Transverse colon (tissue), 4 donors: Measurements from ENCODE around the gene RBBP8NL. TPM values are rescaled to one million over a fixed set of nuclear protein-coding genes. Genes with fewer than 3 reads are reported as not detected.

Experiments
- DNase-seq: peaks from one replicate; pipeline ENCODE4 v3.0.0-alpha.2; 2019
- H3K27ac ChIP-seq, 4 donors: fragments of 200-600 bp; sonication (generic); 2 replicates each; pipeline ENCODE4 v1.5.1; 2016 to 2018; ENCODE audit warnings: inconsistent platforms in 4 of 4
- H3K27me3 ChIP-seq: fragments of 200-600 bp; sonication (generic); 2 replicates; pipeline ENCODE4 v1.5.1; 2017; ENCODE audit warnings: inconsistent platforms
- H3K36me3 ChIP-seq, 4 donors: fragments of 200-600 bp; sonication (generic); 2 replicates each; pipeline ENCODE4 v1.5.1; 2017 to 2019; ENCODE audit warnings: inconsistent platforms in 4 of 4
- H3K4me1 ChIP-seq, 4 donors: fragments of 200-600 bp; sonication (generic); 2 replicates each; pipeline ENCODE4 v1.5.1; 2017 to 2020; ENCODE audit warnings: inconsistent platforms in 4 of 4
- H3K4me3 ChIP-seq, 4 donors: fragments of 200-600 bp; sonication (generic); 1 replicate in 1 of 4; 2 replicates in 3 of 4; pipeline versions ENCODE4 v1.5.1 to v1.6.1; 2017 to 2019; ENCODE audit warnings: inconsistent platforms in 4 of 4
- H3K9me3 ChIP-seq, 2 donors: fragments of 200-600 bp; sonication (generic); 2 replicates each; pipeline ENCODE4 v1.5.1; 2017 to 2019; ENCODE audit warnings: inconsistent platforms in 2 of 2
- CTCF ChIP-seq, 5 experiments: fragments of 200-600 bp in 3 of 5; fragments of 450-650 bp in 2 of 5; sonication (generic) in 3 of 5; IDR thresholded peaks; 1 replicate in 2 of 5; 2 replicates in 3 of 5; pipeline ENCODE4 v1.5.1; 2016 to 2017; ENCODE audit warnings: antibody characterized with exemption in 5 of 5, inconsistent platforms in 3 of 5, mild to moderate bottlenecking in 2 of 5, moderate library complexity in 1 of 5
- EP300 ChIP-seq: sonication (generic); formaldehyde crosslinking; IDR thresholded peaks from one replicate; pipeline ENCODE4 v1.6.1; 2017; ENCODE audit warnings: antibody characterized with exemption, low read depth
- POLR2A ChIP-seq: fragments of 450-650 bp; IDR thresholded peaks from one replicate; pipeline ENCODE4 v1.6.1; 2016; ENCODE audit warnings: antibody characterized with exemption, mild to moderate bottlenecking, moderate library complexity
- POLR2AphosphoS5 ChIP-seq, 3 donors: sonication (generic); formaldehyde crosslinking; IDR thresholded peaks; one replicate each; pipeline ENCODE4 v1.6.1; 2016; ENCODE audit warnings: antibody characterized with exemption in 3 of 3
- WGBS, 2 donors: methylation state at CpG; one replicate each; pipeline ENCODE4 v1.1.5; 2018; ENCODE audit warnings: low coverage in 1 of 2; 5-methylcytosine and 5-hydroxymethylcytosine counted together
- in situ Hi-C, 4 donors: fragments of 200-750 bp; cut with MboI; loops; one replicate each; pipeline versions ENCODE4 v1.15.0 to v1.15.1; 2017; ENCODE audit warnings: low sequenced_read_pairs in 3 of 4, low pct_ligation_motif_present in 1 of 4, low pct_unique_long_range_greater_than_20kb in 1 of 4
- intact Hi-C: fragments of 100-400 bp; cut with DNase I; formaldehyde crosslinking; loops from one replicate; pipeline ENCODE4 v1.15.1; 2023; ENCODE audit warnings: low total_unique reads
- total RNA-seq, 4 donors: library from RNA; depleted of rRNA; stranded (reverse); fragments of >200 nt; gene quantifications; one replicate each; pipeline ENCODE4 v1.1.0, GENCODE V29; 2016

Gene RBBP8NL
- total RNA-seq, 4 donors from 2014 or later = 0.75 to 9.4 (median 4.3) TPM

- no peaks in the 10 kb centered on the region for H3K9me3 ChIP-seq
- WGBS, 2 donors = 81% methylated on average over 17 of the region's 36 CpGs; no CpG with 5 or more reads in 1 of the 2 donors
- in situ Hi-C loops (no loop called here), intact Hi-C loops (no loop called here)
- DNase-seq = no peak
- no peak overlapping the region for H3K4me3 ChIP-seq
- no peaks in the 10 kb centered on the region for H3K36me3 ChIP-seq
- no peak for TF ChIP-seq POLR2A
- no peak for TF ChIP-seq CTCF (IDR thresholded peaks at IDR 0.05)
- TF ChIP-seq EP300 = no peak
- TF ChIP-seq POLR2AphosphoS5 (IDR thresholded peaks at IDR 0.05) = no peak
- H3K4me1 ChIP-seq = peaks cover 0 to 7% (median 0%) of the 10 kb centered on the region in 4 donors
- H3K27ac ChIP-seq = no peak overlapping the region
- peaks cover 20% of the 10 kb centered on the region for H3K27me3 ChIP-seq
Observed at GRCh38 chr20:62445553-62446340, 18.4 kb upstream of the RBBP8NL start.

GRCh38 chr20:62444286-62444685 is 16.9 kb upstream of the RBBP8NL start:
- no peak for DNase-seq
- peaks cover 18% of the 10 kb centered on the region for H3K27me3 ChIP-seq
- H3K4me3 ChIP-seq = no peak overlapping the region
- H3K4me1 ChIP-seq = no peaks in the 10 kb centered on the region
- 84% methylated on average over 6 of the region's 6 CpGs; no CpG with 5 or more reads in 1 of the 2 donors for WGBS, 2 donors
- in situ Hi-C loops = no loop called here
- intact Hi-C loops = no loop called here
- no peaks in the 10 kb centered on the region for H3K9me3 ChIP-seq
- no peaks in the 10 kb centered on the region for H3K36me3 ChIP-seq
- H3K27ac ChIP-seq = no peak overlapping the region
- TF ChIP-seq POLR2AphosphoS5 (IDR thresholded peaks at IDR 0.05) (no peak), EP300 (no peak), CTCF (IDR thresholded peaks at IDR 0.05) (no peak), POLR2A (no peak)

GRCh38 chr20:62441987-62442539 is 14.7 kb upstream of the RBBP8NL start:
- DNase-seq = no peak
- Histone ChIP-seq H3K36me3 (no peaks in the 10 kb centered on the region), H3K27ac (no peak overlapping the region), H3K9me3 (no peaks in the 10 kb centered on the region), H3K4me3 (no peak overlapping the region), H3K4me1 (no peaks in the 10 kb centered on the region), H3K27me3 (peaks cover 8% of the 10 kb centered on the region)
- intact Hi-C loops = no loop called here
- TF ChIP-seq POLR2AphosphoS5 (IDR thresholded peaks at IDR 0.05) = no peak
- TF ChIP-seq POLR2A = no peak
- no peak for TF ChIP-seq CTCF (IDR thresholded peaks at IDR 0.05)
- no peak for TF ChIP-seq EP300
- WGBS, 2 donors = 85% methylated on average over 16 of the region's 16 CpGs; no CpG with 5 or more reads in 1 of the 2 donors
- in situ Hi-C loops = no loop called here

GRCh38 chr20:62439218-62439617 is 11.9 kb upstream of the RBBP8NL start:
- H3K36me3 ChIP-seq = no peaks in the 10 kb centered on the region
- no peak for TF ChIP-seq POLR2AphosphoS5 (IDR thresholded peaks at IDR 0.05)
- no peak for TF ChIP-seq POLR2A
- no peak for TF ChIP-seq EP300
- 67% methylated on average over 5 of the region's 5 CpGs; no CpG with 5 or more reads in 1 of the 2 donors for WGBS, 2 donors
- H3K27ac ChIP-seq = no peak overlapping the region
- no peaks in the 10 kb centered on the region for H3K9me3 ChIP-seq
- no peak for DNase-seq
- H3K27me3 ChIP-seq = peaks cover 19% of the 10 kb centered on the region
- H3K4me3 ChIP-seq = no peak overlapping the region
- in situ Hi-C loops = no loop called here
- H3K4me1 ChIP-seq = peaks cover 0 to 5% (median under 1%) of the 10 kb centered on the region in 4 donors
- intact Hi-C loops = no loop called here
